Measurements from ENCODE around the gene HFE.
"Not testable (repeated sequence)": the region's sequence is repeated elsewhere in the genome, so short reads cannot be mapped to it uniquely, and the experiment has no call there.

The HFE gene

GRCh38 chr6:26087284-26088115 lies at the start of gene HFE:
HFE (plus strand) TSS chr6:26087429; CDS start chr6:26087441, 12 bp downstream.
- H3K4me3 ChIP-seq (ENCODE audit: low read depth, low read length) = peak within 1 kb of the TSS; percentile 52
- TF ChIP-seq CTCF (IDR thresholded peaks at IDR 0.05; ENCODE audit: borderline replicate concordance, insufficient read depth, low read depth, low read length) = 0 out of 2 replicates have a peak, but pooled peaks have one; percentile 5

- no peak for TF ChIP-seq CTCF (IDR thresholded peaks at IDR 0.05; ENCODE audit: borderline replicate concordance, insufficient read depth, low read depth, low read length)
- H3K4me3 ChIP-seq (ENCODE audit: low read depth, low read length) = no peak overlapping the region
Observed at GRCh38 chr6:26041946-26042345, 45.3 kb upstream of the HFE start.

- TF ChIP-seq CTCF (IDR thresholded peaks at IDR 0.05; ENCODE audit: borderline replicate concordance, insufficient read depth, low read depth, low read length) = no peak
- peak overlapping the region; percentile 38 for H3K4me3 ChIP-seq (ENCODE audit: low read depth, low read length)
Observed at GRCh38 chr6:26043384-26044139, 43.7 kb upstream of the HFE start.

GRCh38 chr6:26044140-26045064 lies 42.8 kb upstream of the HFE start:
- TF ChIP-seq CTCF (IDR thresholded peaks at IDR 0.05; ENCODE audit: borderline replicate concordance, insufficient read depth, low read depth, low read length) = no peak
- H3K4me3 ChIP-seq (ENCODE audit: low read depth, low read length) = peak overlapping the region; percentile 38

- peak overlapping the region; percentile 38 for H3K4me3 ChIP-seq (ENCODE audit: low read depth, low read length)
- TF ChIP-seq CTCF (IDR thresholded peaks at IDR 0.05; ENCODE audit: borderline replicate concordance, insufficient read depth, low read depth, low read length) = 0 out of 2 replicates have a peak, but pooled peaks have one; percentile 19
Observed at GRCh38 chr6:26045065-26045927, 41.9 kb upstream of the HFE start.

- peak overlapping the region; percentile 33 for H3K4me3 ChIP-seq (ENCODE audit: low read depth, low read length)
- TF ChIP-seq CTCF (IDR thresholded peaks at IDR 0.05; ENCODE audit: borderline replicate concordance, insufficient read depth, low read depth, low read length) = no peak
Observed at GRCh38 chr6:26045928-26046368, 41.3 kb upstream of the HFE start.

- H3K4me3 ChIP-seq (ENCODE audit: low read depth, low read length) = not testable (repeated sequence)
Observed at GRCh38 chr6:26047329-26047728, 39.9 kb upstream of the HFE start.

Data from GM12875 (cell line).